NK-92 (cell line): Measurements from ENCODE around the gene CHD9NB.

Experiments used
- DNase-seq: peaks from one replicate; lab custom pipeline; 2025; ENCODE audit not compliant: unreplicated experiment; lab: John Stamatoyannopoulos, UW

Gene CHD9NB

GRCh38 chr16:53052519-53053501, at the start of gene CHD9NB:
CHD9NB (minus strand) TSS chr16:53052897; CDS start chr16:53044158, 8,739 bp downstream.
- DNase-seq = no peak

- DNase-seq = no peak
These were observed 48.2 kb upstream of the CHD9NB start for GRCh38 chr16:53100889-53101288.

GRCh38 chr16:53100131-53100748, 47.5 kb upstream of the CHD9NB start:
- no peak for DNase-seq

GRCh38 chr16:53099318-53100130, 46.8 kb upstream of the CHD9NB start:
- no peak for DNase-seq

- DNase-seq = no peak
These were observed 46.0 kb upstream of the CHD9NB start for GRCh38 chr16:53098526-53099317.

- DNase-seq = no peak
These were observed 44.5 kb upstream of the CHD9NB start for GRCh38 chr16:53097190-53097589.

GRCh38 chr16:53094013-53094630, 41.4 kb upstream of the CHD9NB start:
- no peak for DNase-seq

- DNase-seq = no peak
These were observed 40.6 kb upstream of the CHD9NB start for GRCh38 chr16:53093162-53093744.

GRCh38 chr16:53092284-53092683, 39.6 kb upstream of the CHD9NB start:
- no peak for DNase-seq

- no peak for DNase-seq
These were observed 38.9 kb upstream of the CHD9NB start for GRCh38 chr16:53091466-53092211.

- no peak for DNase-seq
These were observed 38.1 kb upstream of the CHD9NB start for GRCh38 chr16:53090591-53091411.

- DNase-seq = no peak
These were observed 37.5 kb upstream of the CHD9NB start for GRCh38 chr16:53090286-53090590.

GRCh38 chr16:53089434-53090285, 37.0 kb upstream of the CHD9NB start:
- DNase-seq = no peak

GRCh38 chr16:53087101-53087500, 34.4 kb upstream of the CHD9NB start:
- DNase-seq = no peak

- DNase-seq = no peak
These were observed 33.3 kb upstream of the CHD9NB start for GRCh38 chr16:53085931-53086421.

- no peak for DNase-seq
These were observed 32.7 kb upstream of the CHD9NB start for GRCh38 chr16:53085369-53085843.

- DNase-seq = no peak
These were observed 32.1 kb upstream of the CHD9NB start for GRCh38 chr16:53084746-53085334.
